HepG2 (cell line): ENCODE measurements around the gene OXLD1. TPM values are rescaled to one million over a fixed set of nuclear protein-coding genes. Genes with fewer than 3 reads are reported as not detected.

Source experiments
- ADNP ChIP-seq: sonication (generic); formaldehyde crosslinking; IDR thresholded peaks from 2 replicates; pipeline ENCODE4 v1.4.0; 2020; ENCODE audit warnings: missing genetic modification reagents
- ARHGAP35 ChIP-seq: sonication (generic); formaldehyde crosslinking; IDR thresholded peaks from 2 replicates; pipeline ENCODE4 v1.9.0; 2022; ENCODE audit warnings: mild to moderate bottlenecking, inconsistent platforms, moderate library complexity, missing genetic modification reagents, borderline replicate concordance
- BCL3 ChIP-seq: sonication (generic); formaldehyde crosslinking; IDR thresholded peaks from 2 replicates; pipeline ENCODE4 v1.5.1; 2020; ENCODE audit warnings: mild to moderate bottlenecking, missing genetic modification reagents, moderate library complexity
- CCAR2 ChIP-seq: fragments of 200-400 bp; formaldehyde crosslinking; optimal IDR thresholded peaks from 2 replicates; pipeline ENCODE3; 2018; ENCODE audit warnings: low read depth, mild to moderate bottlenecking, low read length, moderate library complexity
- ESRRA ChIP-seq: sonication (generic); formaldehyde crosslinking; IDR thresholded peaks from 2 replicates; pipeline ENCODE4 v1.5.1; 2020; ENCODE audit warnings: mild to moderate bottlenecking, low read depth, missing genetic modification reagents
- FOXP1 ChIP-seq, 2 experiments: fragments of 450-650 bp in 1 of 2; IDR thresholded peaks; 2 replicates each; pipeline ENCODE4 v1.6.1; 2017 to 2018; ENCODE audit warnings: antibody characterized with exemption in 1 of 2
- HIC2 ChIP-seq: sonication (generic); formaldehyde crosslinking; IDR thresholded peaks from 2 replicates; pipeline ENCODE4 v1.9.0; 2022; ENCODE audit warnings: low read depth, missing genetic modification reagents
- HIVEP1 ChIP-seq: sonication (generic); formaldehyde crosslinking; IDR thresholded peaks from 2 replicates; pipeline ENCODE4 v1.4.0; 2020; ENCODE audit warnings: mild to moderate bottlenecking, missing genetic modification reagents
- HOXA3 ChIP-seq: sonication (generic); formaldehyde crosslinking; IDR thresholded peaks from 2 replicates; pipeline ENCODE4 v1.5.0; 2020; ENCODE audit warnings: missing genetic modification reagents
- PHF5A ChIP-seq: IDR thresholded peaks from one replicate; pipeline ENCODE4 v1.6.1; 2018; ENCODE audit warnings: low read depth, missing genetic modification reagents; ENCODE audit not compliant: unreplicated experiment
- POLR2G ChIP-seq: fragments of 200-400 bp; formaldehyde crosslinking; IDR thresholded peaks from 2 replicates; pipeline ENCODE4 v1.6.1; 2018; ENCODE audit warnings: mild to moderate bottlenecking, low read depth, low read length, moderate library complexity
- TFDP2 ChIP-seq: sonication (generic); formaldehyde crosslinking; IDR thresholded peaks from 2 replicates; pipeline ENCODE4 v1.4.0; 2020; ENCODE audit warnings: missing genetic modification reagents
- TRIM22 ChIP-seq: fragments of 450-650 bp; IDR thresholded peaks from 2 replicates; pipeline ENCODE4 v1.6.1; 2017
- ZNF101 ChIP-seq: sonication (generic); formaldehyde crosslinking; IDR thresholded peaks from 2 replicates; pipeline ENCODE4 v1.4.0; 2020; ENCODE audit warnings: mild to moderate bottlenecking, low read depth, missing genetic modification reagents, borderline replicate concordance
- ZNF451 ChIP-seq: sonication (generic); formaldehyde crosslinking; IDR thresholded peaks from 2 replicates; pipeline ENCODE4 v1.5.0; 2020; ENCODE audit warnings: mild to moderate bottlenecking, missing genetic modification reagents
- ZNF7 ChIP-seq: IDR thresholded peaks from 2 replicates; pipeline ENCODE4 v1.6.1; 2016; ENCODE audit warnings: missing biosample characterization, missing genetic modification reagents
- ZNF784 ChIP-seq: sonication (generic); formaldehyde crosslinking; IDR thresholded peaks from 2 replicates; pipeline ENCODE4 v1.5.1; 2020; ENCODE audit warnings: missing genetic modification reagents, mild to moderate bottlenecking, borderline replicate concordance
- ZNF788 ChIP-seq: sonication (generic); formaldehyde crosslinking; IDR thresholded peaks from 2 replicates; pipeline ENCODE4 v1.5.0; 2020; ENCODE audit warnings: mild to moderate bottlenecking, missing genetic modification reagents, borderline replicate concordance
- ZSCAN12 ChIP-seq: sonication (generic); formaldehyde crosslinking; IDR thresholded peaks from 2 replicates; pipeline ENCODE4 v1.9.0; 2021; ENCODE audit warnings: mild to moderate bottlenecking, missing genetic modification reagents
- polyA plus RNA-seq, 8 experiments: library from polyadenylated mRNA; depleted of rRNA in 3 of 8; stranded (reverse) in 7 of 8; unstranded in 1 of 8; fragments of >200 nt; fragmentation: Illumina TruSeq in 4 of 8; extraction: Trizol in 4 of 8; gene quantifications; 2 replicates each; pipeline versions ENCODE4 v1.2.1 to v1.2.3, GENCODE V29; 2011 to 2016; ENCODE audit warnings: low read depth in 4 of 8, missing spikeins in 1 of 8, mixed read lengths in 1 of 8; ENCODE audit not compliant: insufficient read depth in 1 of 8
- total RNA-seq, 5 experiments: library from RNA; depleted of rRNA; stranded (reverse); fragments of >200 nt; fragmentation: Illumina TruSeq; extraction: Trizol; gene quantifications; 2 replicates each; pipeline ENCODE4 v1.2.3, GENCODE V29; 2016; ENCODE audit warnings: low read depth in 1 of 5

OXLD1 gene
- total and polyA plus RNA-seq, 2 of the 13 experiments (the other 11 are each of a cell fraction or from before 2014, with no cell fraction given), result 27.1 to 37.5 TPM

GRCh38 chr17:81683584-81684441, 17.4 kb upstream of the OXLD1 start, which contains the start of the genes ARL16 and HGS (continued):
- no peak for TF ChIP-seq HIC2
- peak; percentile 88 for TF ChIP-seq HIVEP1
- no peak for TF ChIP-seq ZNF784
- no peak for TF ChIP-seq ZNF7
- no peak for TF ChIP-seq ZNF101 (CRISPR knock-in tag)
- TF ChIP-seq POLR2G, result peak; percentile 80
- TF ChIP-seq FOXP1 (IDR thresholded peaks at IDR 0.05), result no peak
- TF ChIP-seq FOXP1 (CRISPR knock-in tag; IDR thresholded peaks at IDR 0.05), result no peak
- no peak for TF ChIP-seq ZNF788 (CRISPR knock-in tag)
- peak; percentile 86 for TF ChIP-seq TFDP2 (CRISPR knock-in tag)
- peak; percentile 79 for TF ChIP-seq HOXA3 (CRISPR knock-in tag)
- TF ChIP-seq ZSCAN12 (CRISPR knock-in tag), result no peak; the same call in 1 of the 2 replicates
- TF ChIP-seq BCL3 (CRISPR knock-in tag), result peak; percentile 66; the same call in 1 of the 2 replicates
- no peak for TF ChIP-seq TRIM22
- TF ChIP-seq ESRRA (CRISPR knock-in tag), result 0 out of 2 replicates have a peak, but pooled peaks have one; percentile 38
- no peak for TF ChIP-seq PHF5A (CRISPR knock-in tag)
- no peak for TF ChIP-seq CCAR2
- TF ChIP-seq ARHGAP35 (CRISPR knock-in tag), result peak; percentile 19; the same call in 1 of the 2 replicates
- peak; percentile 35; the same call in 1 of the 2 replicates for TF ChIP-seq ZNF451
- TF ChIP-seq ADNP (CRISPR knock-in tag), result no peak
